HEK293 (cell line): ENCODE data around the gene KRTAP5-2.

Source experiments
- CTCF ChIA-PET: fragments of 350-600 bp; formaldehyde crosslinking; extraction: SDS; loops from one replicate; lab custom pipeline; 2021; ENCODE audit warnings: antibody characterized with exemption; lab: Yijun Ruan, JAX
- POLR2A ChIA-PET: fragments of 300-600 bp; formaldehyde crosslinking; extraction: SDS; loops from one replicate; lab custom pipeline; 2020; ENCODE audit warnings: antibody characterized with exemption, inconsistent platforms; lab: Yijun Ruan, JAX
- H3K27ac ChIP-seq: fragments of 200-500 bp; sonication (Bioruptor generic); 2 replicates; pipeline ENCODE4 v1.5.1; 2014; ENCODE audit warnings: low read depth, low read length, control low read depth, inconsistent platforms; ENCODE audit errors: extremely low read depth
- H3K36me3 ChIP-seq, 2 experiments: fragments of 200-500 bp in 1 of 2; sonication (Bioruptor generic) in 1 of 2; 1 replicate in 1 of 2; 2 replicates in 1 of 2; pipeline ENCODE4 v1.5.1; 2014 to 2017; ENCODE audit warnings: inconsistent platforms in 2 of 2, low read length in 2 of 2; ENCODE audit not compliant: control insufficient read depth in 2 of 2, insufficient read depth in 1 of 2
- H3K4me1 ChIP-seq: fragments of 200-500 bp; sonication (Bioruptor generic); 2 replicates; pipeline ENCODE4 v1.5.1; 2014; ENCODE audit warnings: mild to moderate bottlenecking, low read length, inconsistent platforms; ENCODE audit not compliant: control insufficient read depth, insufficient read depth
- H3K4me3 ChIP-seq: 2 replicates; pipeline ENCODE4 v1.5.1; 2011; ENCODE audit warnings: low read depth, mild to moderate bottlenecking, control low read depth, low read length, moderate library complexity
- H3K9me3 ChIP-seq: fragments of 200-500 bp; sonication (Bioruptor generic); 2 replicates; pipeline ENCODE4 v1.5.1; 2014; ENCODE audit warnings: low read depth, low read length, inconsistent platforms; ENCODE audit not compliant: control insufficient read depth, insufficient read depth
- BCL6B ChIP-seq: fragments of 450-650 bp; formaldehyde crosslinking; IDR thresholded peaks from 2 replicates; pipeline ENCODE4 v1.5.1; 2017; ENCODE audit warnings: missing biosample characterization, missing genetic modification characterization
- HIC1 ChIP-seq: fragments of 450-650 bp; formaldehyde crosslinking; IDR thresholded peaks from 2 replicates; pipeline ENCODE4 v1.5.1; 2016; ENCODE audit warnings: missing biosample characterization, missing genetic modification characterization
- SCRT1 ChIP-seq: fragments of 450-650 bp; formaldehyde crosslinking; IDR thresholded peaks from 2 replicates; pipeline ENCODE4 v1.5.1; 2016; ENCODE audit warnings: missing biosample characterization, missing genetic modification characterization, borderline replicate concordance
- ZBTB44 ChIP-seq: fragments of 450-650 bp; IDR thresholded peaks from 2 replicates; pipeline ENCODE4 v1.5.1; 2018; ENCODE audit warnings: missing biosample characterization, mild to moderate bottlenecking, missing genetic modification characterization
- ZNF114 ChIP-seq: fragments of 450-650 bp; formaldehyde crosslinking; IDR thresholded peaks from 2 replicates; pipeline ENCODE4 v1.5.0; 2017; ENCODE audit warnings: missing biosample characterization, missing genetic modification characterization
- ZNF132 ChIP-seq: fragments of 450-650 bp; formaldehyde crosslinking; IDR thresholded peaks from 2 replicates; pipeline ENCODE4 v1.5.1; 2017; ENCODE audit warnings: missing biosample characterization, missing genetic modification characterization, borderline replicate concordance
- ZNF175 ChIP-seq: fragments of 450-650 bp; formaldehyde crosslinking; IDR thresholded peaks from 2 replicates; pipeline ENCODE4 v1.5.1; 2016; ENCODE audit warnings: missing biosample characterization, missing genetic modification characterization
- ZNF274 ChIP-seq, 2 experiments: fragments of 200-500 bp in 1 of 2; fragments of 450-650 bp in 1 of 2; sonication (Bioruptor generic) in 1 of 2; formaldehyde crosslinking in 1 of 2; IDR thresholded peaks; 2 replicates each; pipeline versions ENCODE4 v1.5.1 to v1.6.1; 2014 to 2016; ENCODE audit warnings: borderline replicate concordance in 1 of 2, inconsistent platforms in 1 of 2, low read length in 1 of 2, missing biosample characterization in 1 of 2, missing genetic modification characterization in 1 of 2
- ZNF324 ChIP-seq: fragments of 450-650 bp; formaldehyde crosslinking; IDR thresholded peaks from 2 replicates; pipeline ENCODE4 v1.5.1; 2016; ENCODE audit warnings: missing biosample characterization, missing genetic modification characterization
- ZNF549 ChIP-seq: fragments of 450-650 bp; IDR thresholded peaks from 2 replicates; pipeline ENCODE4 v1.5.1; 2018; ENCODE audit warnings: missing biosample characterization, missing genetic modification characterization, mild to moderate bottlenecking, inconsistent platforms, moderate library complexity
- ZNF600 ChIP-seq: fragments of 450-650 bp; formaldehyde crosslinking; IDR thresholded peaks from 2 replicates; pipeline ENCODE4 v1.5.1; 2016; ENCODE audit warnings: missing biosample characterization, missing genetic modification characterization
- ZNF623 ChIP-seq: fragments of 450-650 bp; formaldehyde crosslinking; IDR thresholded peaks from 2 replicates; pipeline ENCODE4 v1.5.1; 2016; ENCODE audit warnings: missing biosample characterization, missing genetic modification characterization
- ZNF624 ChIP-seq: fragments of 450-650 bp; formaldehyde crosslinking; IDR thresholded peaks from 2 replicates; pipeline ENCODE4 v1.5.1; 2017; ENCODE audit warnings: missing biosample characterization, missing genetic modification characterization
- ZNF791 ChIP-seq: fragments of 450-650 bp; formaldehyde crosslinking; IDR thresholded peaks from 2 replicates; pipeline ENCODE4 v1.5.1; 2016; ENCODE audit warnings: missing biosample characterization, missing genetic modification characterization

KRTAP5-2 gene

GRCh38 chr11:1565904-1566247 is 32.2 kb downstream of the KRTAP5-2 start:
- POLR2A ChIA-PET, result no interaction called here
- H3K4me3 ChIP-seq, result no peak overlapping the region
- H3K9me3 ChIP-seq, result no peaks in the 10 kb centered on the region
- no peaks in the 10 kb centered on the region for H3K4me1 ChIP-seq
- H3K27ac ChIP-seq, result no peak overlapping the region
- H3K36me3 ChIP-seq, result peaks cover 0 to 39% of the 10 kb centered on the region in 2 experiments; a peak in 1 of 3 replicates
- CTCF ChIA-PET, result interaction anchor here (0.7 to 1.3 kb wide), 4 partner anchors 9 to 30 kb away, joined by 3 to 5 read pairs (median 4); no protein-coding TSS in a partner anchor
- TF ChIP-seq ZNF623 (tag by site-specific recombination) (no peak), ZNF175 (tag by site-specific recombination) (no peak), ZNF624 (tag by site-specific recombination) (no peak), ZNF549 (tag by site-specific recombination) (no peak), ZNF791 (tag by site-specific recombination) (no peak), BCL6B (tag by site-specific recombination) (no peak), ZNF114 (tag by site-specific recombination) (no peak), SCRT1 (tag by site-specific recombination) (no peak), ZNF274 (IDR thresholded peaks at IDR 0.05; ENCODE audit: low read length) (no peak), ZNF274 (tag by site-specific recombination; IDR thresholded peaks at IDR 0.05; ENCODE audit: borderline replicate concordance) (no peak), ZNF324 (tag by site-specific recombination) (no peak), ZBTB44 (tag by site-specific recombination) (no peak)
- TF ChIP-seq, all 188 proteins: peak for 0

- Histone ChIP-seq H3K27ac (no peak overlapping the region), H3K4me1 (no peaks in the 10 kb centered on the region), H3K4me3 (no peak overlapping the region), H3K36me3 (peaks cover 0 to 44% of the 10 kb centered on the region in 2 experiments; a peak in 1 of 3 replicates), H3K9me3 (no peaks in the 10 kb centered on the region)
- POLR2A ChIA-PET, result interaction anchor here (0.6 to 1.3 kb wide), 2 partner anchors 18 to 81 kb away, joined by 3 to 4 read pairs; no protein-coding TSS in a partner anchor
- TF ChIP-seq HIC1 (tag by site-specific recombination) (peak; percentile 42; the same call in 1 of the 2 replicates), ZNF600 (0 out of 2 replicates have a peak, but pooled peaks have one; percentile 37), ZNF132 (tag by site-specific recombination) (no peak)
- CTCF ChIA-PET, result interaction anchor here (1.1 to 2.0 kb wide), 5 partner anchors 8 to 75 kb away, joined by 3 to 18 read pairs (median 4); no protein-coding TSS in a partner anchor
Measured at GRCh38 chr11:1565173-1565903, 32.8 kb downstream of the KRTAP5-2 start.
